Measurements from ENCODE around the gene HDAC4.

Gene HDAC4

DNA sequence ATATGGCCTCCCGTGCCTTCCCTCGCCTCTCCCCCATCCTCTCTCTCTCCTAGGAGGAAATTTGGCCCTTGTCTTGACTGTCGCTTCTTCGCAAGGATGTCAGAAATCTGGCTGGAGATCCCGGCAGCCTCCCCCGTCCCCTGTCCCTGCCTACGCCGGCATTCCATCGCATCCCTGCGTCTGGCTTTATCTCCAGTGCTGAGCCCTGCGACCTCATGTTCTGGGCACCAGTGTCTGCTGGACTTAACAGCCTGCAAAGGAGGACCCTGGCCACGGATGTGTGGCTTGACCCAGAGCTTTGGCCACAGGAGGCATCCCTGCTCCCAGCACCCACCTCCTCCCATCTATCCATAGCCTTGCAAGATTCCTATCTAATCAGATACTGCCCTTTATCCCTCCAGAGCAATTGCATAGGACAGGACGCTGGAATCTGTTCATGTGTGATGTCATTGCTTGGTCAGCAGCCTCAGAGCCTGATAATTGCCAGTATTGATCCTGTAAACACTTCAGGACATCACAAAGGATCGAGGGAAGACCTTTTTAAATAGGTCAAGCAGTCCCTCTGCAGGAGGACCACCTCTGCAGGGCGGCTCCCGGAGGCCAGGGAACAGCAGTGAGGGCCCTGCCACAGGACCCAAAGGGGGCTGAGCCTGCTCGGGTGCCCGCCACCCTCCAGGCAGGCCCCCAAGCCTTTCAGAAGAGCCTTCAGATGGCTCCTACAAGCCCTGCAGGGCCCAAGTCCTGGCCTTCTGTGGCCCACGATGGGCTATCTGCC is 384.7 kb downstream of the HDAC4 start:
- H3K4me3 ChIP-seq (ENCODE audit: low read depth, low read length) = no peak overlapping the region
- no peak for TF ChIP-seq CTCF (conservative IDR thresholded peaks at IDR 0.05; ENCODE audit: low read depth, low read length)
- DNase-seq (ENCODE audit: low read depth) = no peak

DNA sequence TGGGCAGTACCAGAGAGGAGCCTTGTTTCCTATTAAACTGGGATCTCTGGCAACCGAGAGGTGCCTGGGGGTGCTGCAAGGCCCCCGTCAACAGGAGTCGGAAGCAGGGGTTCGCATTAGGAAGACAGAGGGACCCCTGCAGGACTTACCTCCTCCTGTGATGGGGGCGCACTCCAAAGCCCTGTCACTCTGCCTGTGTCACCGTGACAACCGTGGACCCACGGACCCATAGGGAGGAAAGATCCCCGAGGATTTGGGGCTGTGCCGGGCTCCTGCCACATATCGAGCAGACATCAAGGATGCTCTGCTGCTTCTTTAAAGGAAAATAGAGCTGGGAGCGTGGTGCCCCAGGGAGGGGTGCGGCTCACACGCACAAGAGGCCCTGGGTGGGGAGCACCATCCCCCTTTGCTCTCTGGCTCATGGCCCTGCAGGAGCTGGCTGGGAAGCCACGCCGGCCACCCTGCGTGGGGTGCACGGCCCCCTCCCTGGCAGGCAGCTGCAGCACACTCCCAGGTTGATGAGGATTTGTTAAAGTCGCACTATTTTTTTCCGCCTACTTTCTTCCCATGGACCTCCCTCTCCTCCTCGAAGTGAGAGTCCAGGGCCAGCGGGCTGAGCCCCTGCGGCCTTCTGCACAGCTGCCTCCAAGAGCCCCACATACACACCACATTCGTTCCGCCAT is 385.5 kb downstream of the HDAC4 start:
- DNase-seq (ENCODE audit: low read depth) = no peak
- no peak for TF ChIP-seq CTCF (conservative IDR thresholded peaks at IDR 0.05; ENCODE audit: low read depth, low read length)

GRCh38 chr2:239014458-239015217 is 386.2 kb downstream of the HDAC4 start:
- DNase-seq (ENCODE audit: low read depth) = no peak
- no peak overlapping the region for H3K4me3 ChIP-seq (ENCODE audit: low read depth, low read length)
- TF ChIP-seq CTCF (conservative IDR thresholded peaks at IDR 0.05; ENCODE audit: low read depth, low read length) = no peak

More for the DNA sequence above, 385.5 kb downstream of the HDAC4 start:
- H3K4me3 ChIP-seq (ENCODE audit: low read depth, low read length) = no peak overlapping the region

- TF ChIP-seq CTCF (conservative IDR thresholded peaks at IDR 0.05; ENCODE audit: low read depth, low read length) = no peak
- no peak for DNase-seq (ENCODE audit: low read depth)
- no peak overlapping the region for H3K4me3 ChIP-seq (ENCODE audit: low read depth, low read length)
These were observed 387.2 kb downstream of the HDAC4 start for GRCh38 chr2:239013678-239013976.

- H3K4me3 ChIP-seq (ENCODE audit: low read depth, low read length) = no peak overlapping the region
- TF ChIP-seq CTCF (conservative IDR thresholded peaks at IDR 0.05; ENCODE audit: low read depth, low read length) = no peak
These were observed 387.7 kb downstream of the HDAC4 start for GRCh38 chr2:239012936-239013677.

GRCh38 chr2:239012228-239012627 is 388.6 kb downstream of the HDAC4 start:
- TF ChIP-seq CTCF (conservative IDR thresholded peaks at IDR 0.05; ENCODE audit: low read depth, low read length) = no peak
- H3K4me3 ChIP-seq (ENCODE audit: low read depth, low read length) = no peak overlapping the region
- no peak for DNase-seq (ENCODE audit: low read depth)

More at GRCh38 chr2:239012936-239013677, 387.7 kb downstream of the HDAC4 start:
- no peak for DNase-seq (ENCODE audit: low read depth)

Measured in choroid plexus epithelial cell (primary cell).